ENCODE measurements around the gene CAMTA1. TPM values are rescaled to one million over a fixed set of nuclear protein-coding genes. Genes with fewer than 3 reads are reported as not detected.

Gene CAMTA1
- total RNA-seq, 1 experiment from 2014 or later, result 219 TPM

GRCh38 chr1:7490576-7490975 is 705.3 kb downstream of the CAMTA1 start:
- DNase-seq (ENCODE audit: low read depth), result peak; percentile 37

- DNase-seq (ENCODE audit: low read depth), result peak; percentile 93
Measured at GRCh38 chr1:7491109-7491817, 706.0 kb downstream of the CAMTA1 start.

GRCh38 chr1:7491818-7492173 is 706.5 kb downstream of the CAMTA1 start:
- no peak for DNase-seq (ENCODE audit: low read depth)

GRCh38 chr1:7493711-7494454 is 708.6 kb downstream of the CAMTA1 start:
- DNase-seq (ENCODE audit: low read depth), result no peak

- no peak for DNase-seq (ENCODE audit: low read depth)
Measured at GRCh38 chr1:7495962-7496361, 710.7 kb downstream of the CAMTA1 start.

GRCh38 chr1:7497107-7497637 is 711.9 kb downstream of the CAMTA1 start:
- no peak for DNase-seq (ENCODE audit: low read depth)

- DNase-seq (ENCODE audit: low read depth), result no peak
Measured at GRCh38 chr1:7500381-7501083, 715.3 kb downstream of the CAMTA1 start.

GRCh38 chr1:7501084-7501491 is 715.8 kb downstream of the CAMTA1 start:
- DNase-seq (ENCODE audit: low read depth), result no peak

- DNase-seq (ENCODE audit: low read depth), result no peak
Measured at GRCh38 chr1:7501723-7502603, 716.7 kb downstream of the CAMTA1 start.

GRCh38 chr1:7503691-7504437 is 718.6 kb downstream of the CAMTA1 start:
- no peak for DNase-seq (ENCODE audit: low read depth)

GRCh38 chr1:7504438-7504720 is 719.1 kb downstream of the CAMTA1 start:
- DNase-seq (ENCODE audit: low read depth), result no peak

GRCh38 chr1:7505094-7505770 is 720.0 kb downstream of the CAMTA1 start:
- DNase-seq (ENCODE audit: low read depth), result no peak

GRCh38 chr1:7505771-7506453 is 720.7 kb downstream of the CAMTA1 start:
- DNase-seq (ENCODE audit: low read depth), result no peak

- DNase-seq (ENCODE audit: low read depth), result no peak
Measured at GRCh38 chr1:7506454-7507284, 721.4 kb downstream of the CAMTA1 start.

GRCh38 chr1:7507285-7508019 is 722.2 kb downstream of the CAMTA1 start:
- no peak for DNase-seq (ENCODE audit: low read depth)

- peak; percentile 27 for DNase-seq (ENCODE audit: low read depth)
Measured at GRCh38 chr1:7508052-7508933, 723.0 kb downstream of the CAMTA1 start.

GRCh38 chr1:7508934-7509519 is 723.8 kb downstream of the CAMTA1 start:
- DNase-seq (ENCODE audit: low read depth), result no peak
